NCI-H2171 treated with DMSO at 0.1 percent for 48 hours (cell line): ENCODE measurements around the gene TMEM266.
"Not testable (repeated sequence)": the region's sequence is repeated elsewhere in the genome, so short reads cannot be mapped to it uniquely, and the experiment has no call there.

Experiments used
- DNase-seq: peaks from one replicate; lab custom pipeline; 2025; lab: John Stamatoyannopoulos, UW

The TMEM266 gene, protein sequence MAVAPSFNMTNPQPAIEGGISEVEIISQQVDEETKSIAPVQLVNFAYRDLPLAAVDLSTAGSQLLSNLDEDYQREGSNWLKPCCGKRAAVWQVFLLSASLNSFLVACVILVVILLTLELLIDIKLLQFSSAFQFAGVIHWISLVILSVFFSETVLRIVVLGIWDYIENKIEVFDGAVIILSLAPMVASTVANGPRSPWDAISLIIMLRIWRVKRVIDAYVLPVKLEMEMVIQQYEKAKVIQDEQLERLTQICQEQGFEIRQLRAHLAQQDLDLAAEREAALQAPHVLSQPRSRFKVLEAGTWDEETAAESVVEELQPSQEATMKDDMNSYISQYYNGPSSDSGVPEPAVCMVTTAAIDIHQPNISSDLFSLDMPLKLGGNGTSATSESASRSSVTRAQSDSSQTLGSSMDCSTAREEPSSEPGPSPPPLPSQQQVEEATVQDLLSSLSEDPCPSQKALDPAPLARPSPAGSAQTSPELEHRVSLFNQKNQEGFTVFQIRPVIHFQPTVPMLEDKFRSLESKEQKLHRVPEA

DNA sequence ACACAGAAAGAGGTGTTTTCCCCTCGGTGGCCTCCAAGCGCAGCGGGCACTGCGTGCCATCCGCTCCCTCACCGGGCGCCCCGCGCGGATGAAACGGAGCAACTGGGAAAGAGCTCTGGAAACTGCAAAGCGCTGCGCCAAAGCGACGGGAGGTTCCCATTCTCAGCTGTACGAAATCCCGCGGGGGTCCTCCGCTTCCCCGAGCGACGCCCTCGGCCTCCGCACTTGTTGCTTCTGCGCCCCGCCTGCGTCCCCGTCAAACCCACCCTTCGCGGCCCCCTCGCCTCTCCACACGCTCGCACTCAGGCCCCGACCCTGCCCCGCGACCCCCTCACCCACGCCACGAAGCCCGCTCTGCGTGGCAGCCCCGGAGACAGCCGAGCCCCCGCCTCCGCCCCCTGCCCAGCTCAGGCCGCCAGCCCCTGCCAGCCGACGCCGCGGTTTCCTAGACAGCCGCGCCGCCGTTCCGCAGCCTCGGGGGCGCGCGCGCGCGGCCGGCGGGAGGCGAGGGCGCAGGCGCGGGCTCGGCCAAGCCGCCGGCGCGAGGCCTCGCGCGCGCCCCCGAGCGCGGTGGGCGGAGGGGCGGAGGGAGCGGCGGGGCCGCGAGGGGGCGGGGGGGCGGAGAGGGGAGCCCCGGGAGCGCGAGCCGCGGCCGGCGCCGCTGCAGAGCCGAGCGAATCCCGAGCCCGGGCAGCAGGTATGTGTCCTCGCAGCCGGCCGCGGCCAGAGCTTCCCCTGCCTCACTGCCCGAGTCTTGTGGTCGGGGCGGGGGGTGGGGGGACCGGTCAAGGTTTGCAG, at the start of gene TMEM266:
Gene TMEM266, plus strand, starts transcription at position 666 of the 798 bp plus-strand sequence. CDS start 74,279 bp downstream, outside the sequence.
- DNase-seq, result peak; percentile 41

DNA sequence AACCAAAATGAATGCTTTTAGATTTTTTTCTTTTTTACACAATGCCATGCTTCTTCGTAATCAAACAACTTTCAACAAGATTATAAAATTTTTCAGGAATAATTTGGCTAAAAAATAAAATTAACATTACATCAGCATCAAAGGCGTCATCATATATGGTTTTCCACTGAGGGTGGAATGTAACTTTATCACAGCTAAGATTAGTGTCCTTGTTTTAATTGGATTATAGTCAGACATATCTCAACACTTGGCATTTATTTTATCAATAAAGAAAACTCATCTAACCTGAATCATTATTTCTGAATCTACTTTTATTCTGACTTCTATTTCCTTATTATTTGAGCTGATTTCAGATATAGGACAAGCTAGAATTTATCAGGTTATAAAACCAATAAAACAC, 49.2 kb upstream of the TMEM266 start:
- no peak for DNase-seq

DNA sequence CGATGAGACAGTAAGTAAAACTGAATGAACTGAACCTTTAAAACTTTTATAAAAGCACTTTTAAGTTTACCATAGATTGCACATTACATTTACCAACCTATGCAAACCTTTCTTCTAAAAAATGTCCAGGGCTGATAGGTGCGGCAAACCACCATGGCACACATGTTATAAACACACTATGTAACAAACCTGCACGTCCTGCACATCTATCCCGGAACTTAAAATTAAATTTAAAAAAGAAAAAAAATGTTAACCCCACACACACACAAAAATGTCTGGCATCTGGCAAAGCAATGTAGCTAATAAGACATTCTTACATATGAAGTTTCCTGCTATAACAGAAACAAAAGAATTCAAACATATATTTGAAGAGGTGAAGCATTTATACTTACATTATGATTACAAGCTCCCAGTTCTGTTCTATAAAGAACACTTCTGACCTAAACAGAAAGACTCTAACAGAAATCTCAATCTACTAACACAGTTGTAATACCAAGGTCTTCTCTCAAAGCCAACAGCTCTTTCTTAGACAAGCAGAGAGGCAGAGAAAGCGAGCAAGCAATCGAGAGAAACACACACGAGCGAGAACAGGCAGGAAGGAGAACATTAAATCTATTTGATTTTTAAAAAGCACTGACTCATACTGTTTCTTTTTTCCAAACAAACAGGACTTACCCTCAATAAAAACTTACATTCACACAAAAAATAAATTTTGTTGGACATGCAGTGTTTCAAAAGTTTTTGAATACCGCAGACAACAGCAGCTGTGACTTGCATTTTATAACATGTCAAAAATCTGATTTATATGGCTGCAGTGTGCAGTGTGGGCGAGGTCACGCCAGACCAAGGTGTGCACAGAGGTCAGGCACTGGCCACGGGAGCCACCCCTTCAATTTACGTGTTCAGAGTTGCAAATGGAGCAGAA, 47.9 kb upstream of the TMEM266 start, which contains the start of gene NRG4:
Gene NRG4, minus strand, starts transcription at position 798 of the 925 bp plus-strand sequence. CDS start 1,194 bp downstream, outside the sequence.
- DNase-seq, result no peak

DNA sequence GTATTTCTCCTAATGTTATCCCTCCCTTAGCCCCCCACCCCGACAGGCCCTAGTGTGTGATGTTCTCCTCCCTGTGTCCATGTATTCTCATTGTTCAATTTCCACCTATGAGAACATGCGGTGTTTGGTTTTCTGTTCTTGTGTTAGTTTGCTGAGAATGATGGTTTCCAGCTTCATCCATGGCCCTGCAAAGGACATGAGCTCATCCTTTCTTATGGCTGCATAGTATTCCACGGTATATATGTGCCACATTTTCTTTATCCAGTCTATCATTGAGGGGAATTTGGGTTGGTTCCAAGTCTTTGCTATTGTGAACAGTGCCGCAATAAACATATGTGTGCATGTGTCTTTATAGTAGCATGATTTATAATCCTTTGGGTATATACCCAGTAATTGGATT, 46.3 kb upstream of the TMEM266 start:
- not testable (repeated sequence) for DNase-seq

DNA sequence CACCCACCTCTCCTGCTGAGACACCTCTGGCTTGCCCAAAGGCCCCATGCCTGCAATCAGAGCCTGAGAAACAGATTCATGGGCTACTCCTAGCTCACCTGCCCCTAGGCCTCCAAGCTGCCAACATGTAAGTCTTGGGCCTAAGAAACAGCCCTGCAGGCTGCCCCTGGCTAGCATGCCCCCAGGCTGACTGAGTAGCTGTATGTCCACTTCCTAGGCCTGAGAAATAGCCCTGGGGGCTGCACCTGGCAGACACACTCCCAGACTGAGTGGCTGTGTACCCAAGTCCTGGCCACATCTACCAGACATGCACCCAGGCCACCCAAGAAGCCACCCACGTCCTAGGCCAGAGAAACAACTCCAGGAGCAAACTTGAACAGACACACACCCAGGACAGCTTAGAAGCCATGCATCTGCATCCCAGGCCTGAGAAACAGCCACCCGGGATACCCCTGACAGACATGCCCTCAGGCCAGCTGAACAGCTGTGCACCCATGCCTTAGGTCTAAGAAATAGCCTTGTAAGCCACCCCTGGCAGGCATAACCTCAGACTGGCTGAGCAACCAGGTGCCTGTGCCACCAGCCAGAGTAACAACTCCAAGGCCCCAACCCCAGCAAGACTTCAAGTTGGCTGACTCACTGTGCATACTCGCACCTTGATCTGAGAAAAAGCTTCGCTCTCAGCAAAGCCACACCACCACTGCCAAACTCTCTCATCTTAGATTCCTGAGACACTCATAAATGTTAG, 35.6 kb upstream of the TMEM266 start:
- DNase-seq, result no peak

DNA sequence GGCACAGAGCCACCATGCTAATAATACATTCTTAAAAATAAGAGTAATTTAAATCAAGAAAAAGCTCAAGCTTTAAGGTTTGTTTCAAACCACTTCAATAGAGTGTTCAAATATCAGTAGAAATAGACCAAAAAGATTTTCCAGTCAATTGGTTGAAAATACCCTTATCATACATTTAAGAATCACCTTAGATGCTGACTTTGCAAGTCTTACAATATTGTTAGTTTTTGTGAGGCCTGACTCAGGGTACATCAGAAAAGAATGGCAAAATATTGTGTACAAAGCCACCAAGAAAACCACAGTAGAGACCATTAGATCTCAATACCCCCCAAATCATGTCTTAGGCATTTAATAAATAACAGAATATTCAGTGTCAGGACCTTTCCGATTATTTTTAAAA, 27.7 kb upstream of the TMEM266 start:
- no peak for DNase-seq

DNA sequence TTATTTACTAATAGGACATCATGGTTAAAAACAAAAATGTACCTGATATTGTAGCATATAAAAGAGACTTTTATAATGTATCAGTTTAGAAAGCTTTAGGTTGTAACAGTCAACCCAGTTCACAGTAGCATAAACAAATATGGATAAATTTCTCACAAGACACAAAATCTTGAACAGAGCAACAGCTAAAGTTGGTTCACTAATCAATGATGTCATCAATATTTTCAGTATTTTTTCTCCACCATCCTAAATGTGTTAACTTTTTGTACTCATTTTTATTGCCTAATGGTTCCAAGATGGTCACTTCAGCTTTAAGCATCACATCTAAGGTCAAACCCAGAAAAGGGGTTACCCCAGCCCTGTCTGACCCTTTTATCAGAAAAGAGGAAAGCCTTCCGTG, 26.3 kb upstream of the TMEM266 start:
- DNase-seq, result no peak

DNA sequence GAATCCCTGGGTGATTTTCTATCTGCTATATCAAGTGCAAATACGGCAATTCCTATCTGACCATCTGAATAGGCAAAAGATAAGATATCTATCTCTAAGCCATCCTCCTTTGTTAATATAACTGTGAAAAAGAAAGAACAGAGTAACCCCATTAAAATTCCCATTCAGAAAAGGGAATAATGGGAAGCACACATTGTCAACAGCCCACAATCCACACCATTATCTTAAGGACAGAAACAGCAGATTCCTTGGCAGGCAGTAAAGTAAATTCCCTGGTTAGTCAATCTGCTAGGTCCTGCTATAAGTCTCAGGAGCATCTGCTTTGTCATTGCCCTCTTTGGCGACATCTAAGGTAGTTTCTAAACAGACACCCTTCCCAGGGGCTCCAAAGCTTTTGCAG, 25.7 kb upstream of the TMEM266 start:
- no peak for DNase-seq

DNA sequence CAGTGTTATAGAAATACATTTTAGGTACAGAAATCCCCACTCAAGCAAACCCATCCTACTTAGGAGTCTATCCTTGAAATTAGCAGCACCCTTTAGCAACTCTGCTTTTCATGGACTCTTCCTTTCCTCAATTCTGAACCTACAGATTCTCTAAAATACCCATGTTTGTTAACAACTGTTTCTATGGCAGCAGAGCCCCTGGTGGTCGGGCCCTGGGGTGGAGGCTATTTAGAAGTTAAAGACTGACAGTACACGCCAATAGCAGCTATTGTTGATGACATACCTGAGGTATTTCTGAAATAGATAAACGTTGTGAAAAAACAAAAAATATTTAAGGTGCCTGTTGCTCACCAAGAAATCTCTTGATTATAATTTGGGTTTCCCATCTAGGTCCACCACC, 24.2 kb upstream of the TMEM266 start:
- no peak for DNase-seq

DNA sequence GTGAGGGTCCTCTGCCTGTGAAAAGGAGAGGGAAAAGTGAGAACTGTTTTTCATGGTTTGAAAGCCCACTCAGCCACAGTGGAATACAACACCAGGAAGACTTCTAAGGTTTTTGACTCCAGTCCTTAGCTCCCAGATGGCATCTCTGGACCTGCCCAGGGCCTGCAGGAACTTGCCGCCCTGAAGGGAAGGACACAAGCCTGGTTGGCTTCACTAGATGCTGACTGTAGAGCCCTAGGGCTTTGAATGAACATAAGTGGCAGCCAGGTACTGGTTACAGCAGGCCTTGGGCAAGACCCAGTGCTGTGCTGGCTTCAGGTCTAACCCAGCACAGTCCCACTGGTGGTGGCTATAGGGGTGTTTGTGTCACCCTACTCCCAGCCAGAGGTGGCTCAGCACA, 21.3 kb upstream of the TMEM266 start:
- no peak for DNase-seq

DNA sequence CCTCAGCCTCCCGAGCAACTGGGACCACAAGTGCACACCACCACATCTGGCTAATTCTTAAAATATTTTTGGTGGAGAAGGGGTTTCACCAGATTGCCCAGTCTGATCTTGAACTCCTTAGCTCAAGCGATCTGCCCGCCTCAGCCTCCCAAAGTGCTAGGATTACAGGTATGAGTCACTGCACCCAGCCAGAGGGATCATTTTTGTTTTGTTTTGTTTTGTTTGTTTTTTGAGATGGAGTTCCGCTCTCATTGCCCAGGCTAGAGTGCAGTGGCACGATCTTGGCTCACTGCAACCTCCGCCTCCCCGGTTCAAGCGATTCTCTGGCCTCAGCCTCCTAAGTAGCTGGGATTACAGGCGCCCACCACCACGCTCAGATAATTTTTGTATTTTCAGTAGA, 5.6 kb upstream of the TMEM266 start:
- not testable (repeated sequence) for DNase-seq

DNA sequence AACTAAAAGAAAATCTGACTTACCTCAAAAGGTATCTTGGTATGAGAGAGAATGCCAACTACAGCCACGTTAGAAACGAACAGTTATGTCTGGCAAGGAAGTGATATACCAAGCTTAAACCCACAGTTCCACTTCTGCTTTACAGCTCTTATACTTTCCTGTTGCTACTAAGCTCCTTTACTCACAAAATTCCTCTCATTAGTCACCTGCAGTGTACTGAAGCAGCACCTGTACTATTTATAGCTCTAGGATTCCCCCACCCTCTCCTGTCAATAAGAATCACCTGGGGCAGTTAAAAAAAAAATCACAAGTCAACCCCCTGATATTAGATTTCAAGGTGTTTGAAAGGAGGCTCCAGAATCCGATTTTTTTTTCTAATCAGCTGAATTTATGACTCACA, 2.9 kb upstream of the TMEM266 start:
- DNase-seq, result peak; percentile 46

DNA sequence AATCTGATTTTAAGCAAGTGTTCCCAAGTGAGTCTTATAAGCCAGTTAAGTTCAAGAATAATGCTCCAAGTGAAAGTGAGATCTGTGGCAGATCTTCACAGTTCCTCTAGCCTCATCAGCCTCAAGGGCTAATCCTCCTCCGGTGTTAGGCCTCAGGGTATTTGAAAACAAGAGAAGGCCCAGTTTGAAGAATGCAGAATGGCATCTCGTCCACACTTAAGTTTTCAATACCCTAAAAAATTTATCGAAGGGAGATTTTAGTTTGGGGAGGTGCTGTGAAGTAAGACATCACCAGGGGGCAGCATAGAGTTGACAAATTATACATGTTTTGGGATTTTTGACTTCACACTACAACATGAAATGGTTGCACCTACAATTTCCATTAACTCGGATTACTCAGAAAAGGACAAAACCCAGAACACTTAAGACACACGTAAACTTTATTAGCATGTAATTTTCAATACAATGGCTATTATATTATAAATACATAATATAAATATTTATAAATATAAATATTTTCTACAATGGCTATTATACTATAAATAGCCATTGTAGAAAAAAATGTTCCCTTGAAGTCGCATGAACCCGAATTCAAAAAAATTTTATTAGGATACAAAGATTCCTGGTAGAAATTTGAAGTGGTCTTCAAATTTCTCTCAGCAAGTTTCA, 2.3 kb upstream of the TMEM266 start:
- DNase-seq, result peak; percentile 59

DNA sequence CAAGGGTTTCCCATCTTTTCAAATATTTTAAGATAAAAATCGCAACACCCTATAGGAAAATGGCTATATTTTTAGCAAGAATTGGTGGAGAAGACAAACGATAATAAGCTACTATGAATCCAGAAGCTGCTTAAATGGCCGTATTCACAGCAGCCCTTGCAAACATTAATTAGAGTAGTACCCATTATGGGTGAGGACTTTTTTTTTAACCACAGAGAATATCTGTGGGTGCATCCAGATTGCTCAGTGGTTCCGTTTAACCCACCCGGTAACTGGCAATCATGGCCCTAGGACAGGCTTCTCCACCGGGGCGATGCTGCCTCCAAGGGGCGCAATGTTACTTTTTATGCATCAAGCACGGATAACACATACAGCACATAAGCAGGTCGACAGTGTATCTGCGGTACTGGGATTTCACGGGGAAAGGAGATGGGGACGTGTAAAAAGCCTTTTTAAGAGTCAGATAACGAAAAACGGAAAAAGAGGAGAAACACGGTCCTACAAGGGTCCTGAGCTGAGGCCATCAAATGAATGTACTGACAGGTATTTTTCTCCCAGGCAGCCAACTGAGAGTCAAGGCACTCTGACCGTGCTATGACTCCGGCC, 968 bp upstream of the TMEM266 start:
- DNase-seq, result peak; percentile 41

DNA sequence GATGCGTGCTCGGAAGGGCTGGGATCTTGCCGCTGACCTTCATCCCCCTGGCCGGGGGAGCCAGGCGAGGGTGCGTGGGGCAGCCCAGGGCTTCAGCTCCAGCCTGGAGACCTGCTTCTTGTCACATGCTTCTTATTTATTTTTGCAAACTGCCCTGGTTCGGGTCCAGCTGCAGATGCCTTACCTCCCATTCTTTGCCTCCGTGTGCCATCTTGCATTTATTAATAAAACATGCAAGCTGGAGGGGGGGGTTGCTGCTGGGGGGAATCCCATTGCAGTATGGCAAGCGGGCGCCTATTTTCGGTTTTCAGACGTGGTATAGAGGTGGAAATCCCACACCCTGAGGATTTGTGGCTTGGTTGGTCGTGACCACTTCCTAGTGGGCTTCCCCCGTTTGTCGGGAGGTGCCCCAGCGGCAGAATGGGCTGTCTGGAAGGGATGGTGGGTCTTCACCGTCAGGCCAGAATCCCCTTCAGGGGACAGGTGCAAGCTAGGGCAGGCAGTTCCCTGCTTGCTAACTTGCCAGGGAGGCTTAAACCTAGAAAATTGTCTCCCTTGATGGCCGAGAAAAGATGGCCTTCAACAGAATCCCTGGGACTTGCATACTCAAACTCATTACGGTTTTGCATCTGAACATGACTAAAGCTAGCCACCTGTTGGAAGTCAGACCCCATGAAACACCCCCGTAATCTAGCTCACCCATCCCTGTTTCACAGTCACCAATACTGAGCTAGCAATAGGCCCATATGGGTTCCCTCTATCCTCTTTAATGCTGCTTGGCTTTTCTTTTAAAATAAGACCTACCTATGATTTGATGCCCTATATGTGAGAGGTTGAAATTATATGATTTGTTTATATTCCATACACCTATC, 569 bp downstream of the TMEM266 start:
- DNase-seq, result no peak

DNA sequence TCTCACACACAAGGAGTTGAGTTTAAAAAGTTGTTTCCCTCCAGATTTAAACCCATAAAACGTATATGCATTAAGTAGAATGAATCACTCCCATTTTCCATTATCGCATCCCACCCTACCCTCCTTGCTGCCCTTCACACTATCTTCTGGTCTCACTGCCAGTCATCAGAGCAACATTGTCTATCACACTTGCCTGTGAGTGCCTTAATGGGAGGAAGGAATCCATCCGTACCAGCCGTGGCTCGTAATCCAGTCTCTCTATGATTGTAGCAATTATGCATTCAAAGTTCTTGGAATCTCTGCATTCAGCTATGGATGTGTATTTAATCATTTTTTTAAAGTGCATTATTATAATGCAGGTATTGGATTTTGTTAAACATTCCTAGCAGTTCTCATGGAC, 1.9 kb downstream of the TMEM266 start:
- DNase-seq, result no peak

DNA sequence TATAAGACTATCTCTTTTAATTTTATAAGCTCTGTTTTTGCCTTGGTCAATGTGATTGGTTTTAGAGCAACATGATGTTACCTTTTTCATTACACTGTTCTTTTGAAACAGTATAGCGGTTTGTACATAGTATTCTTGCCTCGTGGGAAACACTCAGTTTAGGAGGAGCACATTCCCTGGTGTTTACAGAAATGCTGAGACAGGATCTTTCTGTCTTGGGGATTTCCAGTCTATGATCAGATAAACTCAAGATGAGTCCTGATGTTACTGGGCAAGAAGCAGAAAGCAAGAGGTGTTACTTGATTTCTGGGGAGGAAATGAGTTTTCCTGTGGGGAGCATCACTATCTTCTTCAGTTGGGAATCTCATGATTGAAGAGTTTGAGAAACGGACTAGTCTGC, 2.5 kb downstream of the TMEM266 start:
- DNase-seq, result no peak

DNA sequence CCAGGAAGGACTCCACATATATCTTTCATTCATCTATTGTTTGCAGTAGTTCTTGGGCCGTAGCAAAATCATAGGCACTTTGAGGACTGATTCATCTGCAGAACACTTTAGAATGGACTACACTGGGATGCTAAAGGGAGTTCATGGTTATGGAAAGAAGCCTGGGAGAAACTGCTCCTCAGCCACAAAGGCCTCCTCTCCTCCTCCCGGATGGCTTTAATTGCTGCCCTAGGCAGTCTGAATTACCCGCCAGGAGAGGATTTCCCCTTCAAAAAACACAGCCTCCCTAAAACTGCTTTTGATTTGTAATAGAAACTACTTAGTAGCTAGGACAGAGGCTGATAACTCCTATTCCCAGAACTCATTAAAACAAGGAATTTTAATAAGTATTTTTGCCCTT, 4.6 kb downstream of the TMEM266 start:
- DNase-seq, result no peak

DNA sequence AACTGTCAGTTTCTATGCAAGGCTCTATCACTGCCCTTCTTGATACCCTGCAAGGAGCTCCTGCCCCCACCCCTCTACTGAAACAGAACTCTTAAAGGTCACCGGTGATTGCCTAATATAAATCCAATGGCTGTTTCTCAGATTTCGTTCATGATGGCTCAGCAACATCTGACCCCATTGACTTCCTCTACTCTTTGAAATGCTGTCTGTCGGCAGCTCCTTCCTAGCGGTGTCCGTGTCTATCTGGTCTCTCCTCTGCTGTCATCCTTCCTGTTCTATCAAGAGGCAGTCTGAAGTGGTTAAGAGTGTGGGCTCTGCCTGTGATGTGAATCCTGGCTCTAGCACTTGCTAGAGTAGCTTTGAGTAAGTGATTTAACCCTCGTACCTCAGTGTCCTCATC, 5.5 kb downstream of the TMEM266 start:
- DNase-seq, result no peak
